Trophoblast cell (in vitro differentiated cells and primary cell): ENCODE data around the gene FGD4.

Source experiments
- DNase-seq, 2 donors: peaks; one replicate each; pipeline ENCODE4 v3.0.0-alpha.2; 2016
- H2AFZ ChIP-seq: 2 replicates; pipeline ENCODE4 v1.6.1; 2013; ENCODE audit warnings: low read length, moderate library complexity, mild to moderate bottlenecking; ENCODE audit not compliant: insufficient read depth, poor library complexity
- H2AK5ac ChIP-seq: 2 replicates; pipeline ENCODE4 v1.6.1; 2013; ENCODE audit warnings: mild to moderate bottlenecking, low read length
- H2BK120ac ChIP-seq: 2 replicates; pipeline ENCODE4 v1.6.1; 2013; ENCODE audit warnings: low read length, mild to moderate bottlenecking, moderate library complexity; ENCODE audit not compliant: insufficient read depth, poor library complexity
- H2BK12ac ChIP-seq: 2 replicates; pipeline ENCODE4 v1.6.1; 2013; ENCODE audit warnings: mild to moderate bottlenecking, low read length, moderate library complexity
- H2BK5ac ChIP-seq: 2 replicates; pipeline ENCODE4 v1.6.1; 2013; ENCODE audit warnings: low read length, low read depth, moderate library complexity, mild to moderate bottlenecking; ENCODE audit not compliant: poor library complexity
- H3K14ac ChIP-seq: 2 replicates; pipeline ENCODE4 v1.6.1; 2013; ENCODE audit warnings: mild to moderate bottlenecking, low read length
- H3K18ac ChIP-seq: 2 replicates; pipeline ENCODE4 v1.6.1; 2013; ENCODE audit warnings: mild to moderate bottlenecking, low read length
- H3K23ac ChIP-seq: 2 replicates; pipeline ENCODE4 v1.6.1; 2013; ENCODE audit warnings: low read length
- H3K27ac ChIP-seq: 2 replicates; pipeline ENCODE4 v1.5.1; 2013; ENCODE audit warnings: low read depth, mild to moderate bottlenecking, inconsistent platforms, low read length, moderate library complexity
- H3K27me3 ChIP-seq: 2 replicates; pipeline ENCODE4 v1.6.1; 2013; ENCODE audit warnings: inconsistent platforms, mild to moderate bottlenecking, low read length, moderate library complexity; ENCODE audit not compliant: insufficient read depth
- H3K36me3 ChIP-seq, 2 experiments: 1 replicate in 1 of 2; 2 replicates in 1 of 2; pipeline ENCODE4 v1.6.1; 2013; ENCODE audit warnings: low read length in 2 of 2, mild to moderate bottlenecking in 2 of 2, moderate library complexity in 1 of 2; ENCODE audit not compliant: insufficient read depth in 2 of 2, control insufficient read depth in 1 of 2
- H3K4ac ChIP-seq: 2 replicates; pipeline ENCODE4 v1.6.1; 2013; ENCODE audit warnings: low read depth, mild to moderate bottlenecking, low read length, moderate library complexity
- H3K4me1 ChIP-seq, 2 experiments: 1 replicate in 1 of 2; 2 replicates in 1 of 2; pipeline ENCODE4 v1.6.1; 2013; ENCODE audit warnings: low read length in 2 of 2, mild to moderate bottlenecking in 2 of 2, moderate library complexity in 1 of 2; ENCODE audit not compliant: insufficient read depth in 2 of 2, control insufficient read depth in 1 of 2
- H3K4me2 ChIP-seq: 2 replicates; pipeline ENCODE4 v1.6.1; 2013; ENCODE audit warnings: inconsistent platforms, mild to moderate bottlenecking, low read length, moderate library complexity
- H3K4me3 ChIP-seq: 2 replicates; pipeline ENCODE4 v1.5.1; 2013; ENCODE audit warnings: mild to moderate bottlenecking, low read depth, low read length, inconsistent platforms
- H3K79me1 ChIP-seq: one replicate; pipeline ENCODE4 v1.6.1; 2013; ENCODE audit warnings: low read length
- H3K79me2 ChIP-seq: 2 replicates; pipeline ENCODE4 v1.6.1; 2013; ENCODE audit warnings: low read length, mild to moderate bottlenecking; ENCODE audit not compliant: control insufficient read depth, insufficient read depth, poor library complexity
- H3K9ac ChIP-seq: 2 replicates; pipeline ENCODE4 v1.6.1; 2013; ENCODE audit warnings: mild to moderate bottlenecking, low read length
- H3K9me3 ChIP-seq: 2 replicates; pipeline ENCODE4 v1.6.1; 2013; ENCODE audit warnings: low read depth, mild to moderate bottlenecking, control low read depth, inconsistent platforms, low read length; ENCODE audit not compliant: insufficient read depth
- H4K12ac ChIP-seq: 2 replicates; pipeline ENCODE4 v1.6.1; 2013; ENCODE audit warnings: low read depth, mild to moderate bottlenecking, low read length, moderate library complexity
- H4K8ac ChIP-seq: 2 replicates; pipeline ENCODE4 v1.6.1; 2013; ENCODE audit warnings: low read depth, mild to moderate bottlenecking, low read length, moderate library complexity
- H4K91ac ChIP-seq: one replicate; pipeline ENCODE4 v1.6.1; 2013; ENCODE audit warnings: low read depth, mild to moderate bottlenecking, low read length, moderate library complexity
- WGBS: extraction: QIAGEN DNeasy Blood & Tissue Kit; methylation state at CpG from one replicate; pipeline ENCODE4 v1.1.7; 2013; ENCODE audit warnings: missing lambda C conversion rate; ENCODE audit not compliant: insufficient read length, insufficient coverage; ENCODE audit errors: extremely low coverage; 5-methylcytosine and 5-hydroxymethylcytosine counted together

The FGD4 gene

DNA sequence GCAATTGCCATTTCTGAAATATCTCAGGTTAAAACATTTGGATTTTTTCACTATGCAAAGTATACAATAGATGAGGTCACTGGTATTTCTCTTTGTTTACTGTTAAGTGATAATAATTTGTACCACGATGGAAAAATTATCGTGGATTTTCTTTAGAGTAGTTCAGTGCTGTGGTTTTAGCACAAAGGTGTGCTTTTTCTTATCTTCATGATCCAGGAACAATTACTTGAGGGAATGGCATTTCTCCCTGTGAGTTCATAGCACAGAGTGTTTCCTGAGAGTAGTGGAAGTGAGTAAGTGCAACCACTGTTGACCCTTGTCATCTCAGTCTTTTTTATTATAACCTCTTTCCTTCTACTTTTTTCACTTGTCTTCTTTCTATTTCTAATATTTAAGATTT is 86.8 kb downstream of the FGD4 start:
- no peak overlapping the region for H4K8ac ChIP-seq
- no peaks in the 10 kb centered on the region for H3K27me3 ChIP-seq
- no peak overlapping the region for H2AFZ ChIP-seq
- H3K18ac ChIP-seq = no peak overlapping the region
- no peak overlapping the region for H3K4me3 ChIP-seq
- H2BK12ac ChIP-seq = no peak overlapping the region
- H3K23ac ChIP-seq = no peak overlapping the region
- whole genome bisulfite sequencing = no CpG with 5 or more reads among the region's 2 CpGs
- H2BK5ac ChIP-seq = no peak overlapping the region
- H3K79me1 ChIP-seq = no peaks in the 10 kb centered on the region
- H3K36me3 ChIP-seq = no peaks in the 10 kb centered on the region
- H2AK5ac ChIP-seq = no peak overlapping the region
- no peak overlapping the region for H3K9ac ChIP-seq
- no peak overlapping the region for H3K14ac ChIP-seq
- H3K79me2 ChIP-seq = no peaks in the 10 kb centered on the region
- no peak overlapping the region for H3K4me2 ChIP-seq
- no peaks in the 10 kb centered on the region for H3K9me3 ChIP-seq
- no peak overlapping the region for H3K4ac ChIP-seq
- H2BK120ac ChIP-seq = no peak overlapping the region
- no peak overlapping the region for H4K91ac ChIP-seq
- no peaks in the 10 kb centered on the region for H3K4me1 ChIP-seq
- peak; percentile 35 to 90 for DNase-seq
- H4K12ac ChIP-seq = no peak overlapping the region
- H3K27ac ChIP-seq = no peak overlapping the region

DNA sequence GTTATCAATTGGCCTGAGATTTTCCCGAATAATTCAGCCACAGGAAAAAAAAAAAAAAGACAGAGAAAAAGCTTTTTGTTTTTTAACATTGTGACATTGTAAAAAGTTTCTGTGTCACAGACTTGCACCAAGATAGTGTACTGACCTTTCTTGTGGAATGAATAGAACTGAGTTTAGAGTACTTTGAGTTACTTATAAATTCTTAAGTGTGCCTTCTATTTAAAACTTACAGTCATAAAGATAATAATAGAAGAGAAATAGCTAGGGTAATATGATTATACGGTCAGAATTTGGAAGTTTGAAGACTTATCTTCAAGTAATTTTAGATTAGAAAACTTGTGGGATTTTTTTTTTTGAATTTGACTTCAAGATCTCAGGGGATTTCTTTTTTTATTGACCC is 88.8 kb downstream of the FGD4 start:
- Histone ChIP-seq H3K27ac (no peak overlapping the region), H3K9ac (no peak overlapping the region), H3K36me3 (no peaks in the 10 kb centered on the region), H3K23ac (no peak overlapping the region), H3K18ac (no peak overlapping the region), H3K4me3 (no peak overlapping the region), H2AFZ (no peak overlapping the region), H3K4me1 (no peaks in the 10 kb centered on the region), H2AK5ac (no peak overlapping the region), H3K79me1 (no peaks in the 10 kb centered on the region), H4K12ac (no peak overlapping the region), H3K14ac (no peak overlapping the region), H3K4ac (no peak overlapping the region), H3K9me3 (no peaks in the 10 kb centered on the region), H2BK12ac (no peak overlapping the region), H4K91ac (no peak overlapping the region), H2BK5ac (no peak overlapping the region), H3K4me2 (no peak overlapping the region), H2BK120ac (no peak overlapping the region), H3K27me3 (no peaks in the 10 kb centered on the region), H4K8ac (no peak overlapping the region), H3K79me2 (no peaks in the 10 kb centered on the region)
- no peak for DNase-seq
- WGBS = no CpG with 5 or more reads among the region's 2 CpGs

DNA sequence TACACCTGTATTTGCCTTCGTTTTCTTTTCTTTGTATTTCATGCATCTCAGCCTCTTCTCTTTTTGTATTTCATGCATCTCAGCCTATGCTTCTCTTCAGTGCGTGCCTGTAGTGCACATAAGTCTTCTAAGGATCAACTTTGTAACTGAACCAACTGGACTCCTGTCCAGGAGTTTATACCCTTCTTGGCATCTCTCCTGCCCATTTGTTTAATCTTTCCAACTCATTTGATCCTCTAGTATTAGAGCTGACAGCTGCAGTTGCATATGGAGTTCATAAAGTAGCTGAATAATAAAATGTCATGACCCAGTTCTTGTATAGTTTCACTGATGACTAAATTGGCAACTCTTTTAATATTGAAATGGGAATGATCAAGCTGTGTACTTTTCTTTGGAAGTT is 89.7 kb downstream of the FGD4 start:
- no peaks in the 10 kb centered on the region for H3K27me3 ChIP-seq
- no peak overlapping the region for H2BK120ac ChIP-seq
- H4K12ac ChIP-seq = no peak overlapping the region
- no peak overlapping the region for H4K8ac ChIP-seq
- H2AFZ ChIP-seq = no peak overlapping the region
- H3K14ac ChIP-seq = no peak overlapping the region
- H2AK5ac ChIP-seq = no peak overlapping the region
- no peaks in the 10 kb centered on the region for H3K9me3 ChIP-seq
- no peaks in the 10 kb centered on the region for H3K36me3 ChIP-seq
- no peaks in the 10 kb centered on the region for H3K79me1 ChIP-seq
- H3K4me2 ChIP-seq = no peak overlapping the region
- no CpG with 5 or more reads among the region's 2 CpGs for WGBS
- no peak overlapping the region for H3K23ac ChIP-seq
- peaks cover 0 to 3% of the 10 kb centered on the region in 2 experiments for H3K4me1 ChIP-seq
- H3K4me3 ChIP-seq = no peak overlapping the region
- H3K79me2 ChIP-seq = no peaks in the 10 kb centered on the region
- H2BK12ac ChIP-seq = no peak overlapping the region
- no peak overlapping the region for H3K4ac ChIP-seq
- H4K91ac ChIP-seq = no peak overlapping the region
- DNase-seq = no peak
- H3K9ac ChIP-seq = no peak overlapping the region
- no peak overlapping the region for H3K18ac ChIP-seq
- H2BK5ac ChIP-seq = no peak overlapping the region
- H3K27ac ChIP-seq = no peak overlapping the region

DNA sequence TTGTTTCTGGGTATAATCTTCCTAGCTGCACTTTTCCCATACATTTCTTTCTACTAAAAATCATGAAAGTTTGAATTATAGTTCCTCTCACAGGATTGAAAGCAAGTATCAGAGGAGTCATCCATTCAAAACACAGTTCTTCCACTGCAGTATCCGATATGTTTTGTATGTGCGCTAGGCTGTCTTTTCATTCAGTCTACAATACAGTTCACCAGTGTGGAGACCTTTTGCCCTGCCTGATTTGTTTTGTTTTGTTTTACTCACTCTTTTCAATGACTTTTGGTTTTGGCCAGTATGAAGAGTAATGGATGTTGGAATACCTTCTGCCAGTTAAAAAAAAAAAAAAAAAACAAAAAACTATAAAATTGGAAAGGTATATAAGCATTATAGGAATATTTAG is 91.4 kb downstream of the FGD4 start:
- Histone ChIP-seq H3K23ac (no peak overlapping the region), H4K8ac (no peak overlapping the region), H3K4me2 (no peak overlapping the region), H2AFZ (no peak overlapping the region), H2BK120ac (no peak overlapping the region), H2AK5ac (no peak overlapping the region), H2BK5ac (no peak overlapping the region), H3K9me3 (no peaks in the 10 kb centered on the region), H3K18ac (no peak overlapping the region), H3K4me3 (no peak overlapping the region), H4K12ac (no peak overlapping the region), H3K9ac (no peak overlapping the region), H4K91ac (no peak overlapping the region), H3K79me2 (peaks cover 3% of the 10 kb centered on the region), H3K36me3 (no peaks in the 10 kb centered on the region), H3K4me1 (peaks cover 3% of the 10 kb centered on the region in 2 experiments), H3K27me3 (no peaks in the 10 kb centered on the region), H3K79me1 (no peaks in the 10 kb centered on the region), H3K4ac (no peak overlapping the region), H3K27ac (no peak overlapping the region), H3K14ac (no peak overlapping the region), H2BK12ac (no peak overlapping the region)
- DNase-seq = no peak
- WGBS = no CpG with 5 or more reads among the region's 2 CpGs
